ENCODE measurements around the gene IL1RN. TPM values are rescaled to one million over a fixed set of nuclear protein-coding genes. Genes with fewer than 3 reads are reported as not detected.

Gene IL1RN
- total and polyA plus RNA-seq, 2 of the 8 experiments (the other 6 are each of a cell fraction or from before 2014, with no cell fraction given): not detected

GRCh38 chr2:113118263-113118657 is 9.1 kb upstream of the IL1RN start:
- 95% methylated on average over 2 of the region's 2 CpGs; no CpG with 5 or more reads in 1 of the 2 experiments for WGBS, 2 experiments (ENCODE audit: extremely low coverage in 1 of 2, insufficient coverage in 1 of 2, insufficient read length in 1 of 2, insufficient replicate concordance in 2 of 2, low coverage in 1 of 2, low lambda C conversion rate in 2 of 2, missing lambda C conversion rate in 1 of 2)
- Histone ChIP-seq H3K4me1 (replicated peaks in 1 of 4; ENCODE audit: control insufficient read depth in 3 of 4, insufficient read depth in 4 of 4, low read length in 3 of 4) (no peaks in the 10 kb centered on the region), H4K5ac (ENCODE audit: insufficient read length, low read depth, low read length) (no peak overlapping the region), H3K14ac (ENCODE audit: insufficient read length) (no peak overlapping the region), H3K4me3 (ENCODE audit: extremely low read depth in 1 of 4, insufficient read depth in 2 of 4, low read depth in 3 of 4, low read length in 4 of 4) (no peak overlapping the region; a peak in 1 of 8 replicates), H2BK120ac (replicated peaks; ENCODE audit: low read depth, low read length) (no peak overlapping the region), H3K23me2 (ENCODE audit: low read depth, low read length) (no peaks in the 10 kb centered on the region), H2AFZ (ENCODE audit: low read length) (no peak overlapping the region), H3K27me3 (replicated peaks in 1 of 4; ENCODE audit: control insufficient read depth in 3 of 4, extremely low read depth in 1 of 4, insufficient read depth in 3 of 4, low read length in 3 of 4) (no peaks in the 10 kb centered on the region), H4K8ac (ENCODE audit: extremely low read depth, insufficient read depth, low read length) (no peak overlapping the region), H2BK15ac (ENCODE audit: low read length) (no peak overlapping the region), H2BK5ac (ENCODE audit: low read depth, low read length) (no peak overlapping the region), H2BK20ac (ENCODE audit: low read length) (no peak overlapping the region), H3K9ac (replicated peaks in 1 of 4; ENCODE audit: extremely low read depth in 1 of 4, low read depth in 3 of 4, low read length in 3 of 4) (no peak overlapping the region), H3K27ac (ENCODE audit: low read depth, low read length) (no peak overlapping the region), H3K56ac (replicated peaks; ENCODE audit: insufficient read length, low read depth, low read length) (no peak overlapping the region), H3K79me1 (ENCODE audit: low read depth, low read length) (no peaks in the 10 kb centered on the region), H4K20me1 (replicated peaks in 1 of 2; ENCODE audit: control insufficient read depth in 1 of 2, insufficient read depth in 2 of 2, low read length in 2 of 2) (peaks cover 0 to 2% of the 10 kb centered on the region in 2 experiments), H3K79me2 (ENCODE audit: control insufficient read depth in 1 of 2, insufficient read depth in 2 of 2, low read length in 2 of 2) (no peaks in the 10 kb centered on the region), H2BK12ac (ENCODE audit: low read depth, low read length) (no peak overlapping the region), H2AK5ac (ENCODE audit: low read depth, low read length) (no peak overlapping the region), H3K4ac (replicated peaks; ENCODE audit: insufficient read length, low read depth, low read length) (no peak overlapping the region), H3K9me3 (ENCODE audit: insufficient read depth in 2 of 2, low read depth in 1 of 2, low read length in 1 of 2) (no peaks in the 10 kb centered on the region), H3K36me3 (ENCODE audit: control insufficient read depth in 2 of 4, insufficient read depth in 4 of 4, low read length in 3 of 4) (no peaks in the 10 kb centered on the region), H3K4me2 (ENCODE audit: insufficient read depth in 1 of 2, low read depth in 2 of 2, low read length in 2 of 2) (no peak overlapping the region), H3K23ac (ENCODE audit: insufficient read length) (no peak overlapping the region), H3K18ac (ENCODE audit: extremely low read depth, low read length) (no peak overlapping the region), H4K91ac (replicated peaks; ENCODE audit: insufficient read length, low read length) (no peak overlapping the region)
- FAIRE-seq: no peak
- no peak for DNase-seq (ENCODE audit: low read depth in 1 of 2, low spot score in 2 of 2)
- ChIA-PET POLR2A (ENCODE audit: partially characterized antibody) (no interaction called here), CTCF (ENCODE audit: partially characterized antibody) (interaction anchor here (0.5 to 10.3 kb wide), 5 partner anchors 20 to 74 kb away, joined by 3 to 71 read pairs (median 4); no protein-coding TSS in a partner anchor)
- TF ChIP-seq GTF2F1 (IDR thresholded peaks at IDR 0.05; ENCODE audit: borderline replicate concordance, low read depth, low read length) (no peak), TAF7 (optimal IDR thresholded peaks at IDR 0.05; ENCODE audit: borderline replicate concordance, low read depth, low read length) (no peak), SRF (IDR thresholded peaks at IDR 0.05; ENCODE audit: low read depth, low read length) (no peak), YY1 (IDR thresholded peaks at IDR 0.05; ENCODE audit: low read depth, low read length) (no peak), HDAC2 (IDR thresholded peaks at IDR 0.05; ENCODE audit: borderline replicate concordance in 1 of 2, low read depth in 2 of 2, low read length in 2 of 2) (no peak), ATF3 (IDR thresholded peaks at IDR 0.05; ENCODE audit: insufficient read depth, low read depth, low read length) (no peak), RBBP5 (IDR thresholded peaks at IDR 0.05; ENCODE audit: borderline replicate concordance, low read depth, low read length) (no peak), RFX5 (IDR thresholded peaks at IDR 0.05; ENCODE audit: borderline replicate concordance, low read depth, low read length) (no peak), SUZ12 (IDR thresholded peaks at IDR 0.05; ENCODE audit: low read length) (no peak), USF2 (IDR thresholded peaks at IDR 0.05; ENCODE audit: low read length) (no peak), KDM1A (IDR thresholded peaks at IDR 0.05; ENCODE audit: borderline replicate concordance, low read length) (no peak), NRF1 (IDR thresholded peaks at IDR 0.05; ENCODE audit: low read depth, low read length) (no peak), SP4 (IDR thresholded peaks at IDR 0.05; ENCODE audit: low read length) (no peak)

Data from H1 (cell line).